HG03565 (cell line): ENCODE measurements around the gene METTL18.
"Not testable (repeated sequence)": the region's sequence is repeated elsewhere in the genome, so short reads cannot be mapped to it uniquely, and the experiment has no call there.

ENCODE experiments used
- ATAC-seq: cut with Tn5 transposase; IDR thresholded peaks from one replicate; pipeline ENCODE4 v1.9.1; 2021; ENCODE audit warnings: mild to moderate bottlenecking, moderate library complexity; ENCODE audit not compliant: unreplicated experiment

Gene METTL18

GRCh38 chr1:169794530-169795416, at the start of gene METTL18:
METTL18 (minus strand) TSS chr1:169794907; CDS start chr1:169793695, 1,212 bp downstream.
- peak; percentile 84 for ATAC-seq

- ATAC-seq, result no peak
These were observed 44.2 kb upstream of the METTL18 start for GRCh38 chr1:169838942-169839341.

GRCh38 chr1:169836198-169836597, 41.5 kb upstream of the METTL18 start:
- no peak for ATAC-seq

GRCh38 chr1:169835647-169836046, 40.9 kb upstream of the METTL18 start:
- ATAC-seq, result no peak

- no peak for ATAC-seq
These were observed 40.2 kb upstream of the METTL18 start for GRCh38 chr1:169834869-169835268.

- no peak for ATAC-seq
These were observed 38.6 kb upstream of the METTL18 start for GRCh38 chr1:169833179-169833901.

- no peak for ATAC-seq
These were observed 35.0 kb upstream of the METTL18 start for GRCh38 chr1:169829671-169830070.

GRCh38 chr1:169824153-169824552, 29.4 kb upstream of the METTL18 start:
- no peak for ATAC-seq

GRCh38 chr1:169821500-169821899, 26.8 kb upstream of the METTL18 start:
- ATAC-seq, result no peak

- no peak for ATAC-seq
These were observed 21.9 kb upstream of the METTL18 start for GRCh38 chr1:169816617-169817016.

GRCh38 chr1:169814265-169814664, 19.6 kb upstream of the METTL18 start:
- ATAC-seq, result no peak

GRCh38 chr1:169812131-169812530, 17.4 kb upstream of the METTL18 start:
- no peak for ATAC-seq

- not testable (repeated sequence) for ATAC-seq
These were observed 16.8 kb upstream of the METTL18 start for GRCh38 chr1:169811418-169812035.

GRCh38 chr1:169809370-169810095, 14.8 kb upstream of the METTL18 start:
- no peak for ATAC-seq

- ATAC-seq, result no peak
These were observed 10.2 kb upstream of the METTL18 start for GRCh38 chr1:169804941-169805340.

- no peak for ATAC-seq
These were observed 8.2 kb upstream of the METTL18 start for GRCh38 chr1:169802888-169803287.

- ATAC-seq, result no peak
These were observed 2.6 kb upstream of the METTL18 start for GRCh38 chr1:169797281-169797680.

- no peak for ATAC-seq
These were observed 1.6 kb upstream of the METTL18 start for GRCh38 chr1:169796274-169796810.

GRCh38 chr1:169795687-169796086, 980 bp upstream of the METTL18 start:
- ATAC-seq, result no peak

- no peak for ATAC-seq
These were observed 977 bp downstream of the METTL18 start for GRCh38 chr1:169793730-169794129.

- no peak for ATAC-seq
These were observed 6.3 kb downstream of the METTL18 start for GRCh38 chr1:169788402-169788801.
